A549 (cell line): ENCODE measurements around the gene ACSM5.
"Not testable (repeated sequence)": the region's sequence is repeated elsewhere in the genome, so short reads cannot be mapped to it uniquely, and the experiment has no call there.

Experiments used
- EP300 ChIP-seq, 2 experiments: fragments of >200 bp; sonication (Bioruptor Twin); formaldehyde crosslinking; IDR thresholded peaks; 2 replicates in 1 of 2; 3 replicates in 1 of 2; pipeline ENCODE4 v1.6.1; 2016 to 2017
- TF ChIP-seq, protein P1 (sequence below): fragments of >200 bp; sonication (Bioruptor Twin); formaldehyde crosslinking; IDR thresholded peaks from 3 replicates; pipeline ENCODE4 v1.5.1; 2016

DNA sequence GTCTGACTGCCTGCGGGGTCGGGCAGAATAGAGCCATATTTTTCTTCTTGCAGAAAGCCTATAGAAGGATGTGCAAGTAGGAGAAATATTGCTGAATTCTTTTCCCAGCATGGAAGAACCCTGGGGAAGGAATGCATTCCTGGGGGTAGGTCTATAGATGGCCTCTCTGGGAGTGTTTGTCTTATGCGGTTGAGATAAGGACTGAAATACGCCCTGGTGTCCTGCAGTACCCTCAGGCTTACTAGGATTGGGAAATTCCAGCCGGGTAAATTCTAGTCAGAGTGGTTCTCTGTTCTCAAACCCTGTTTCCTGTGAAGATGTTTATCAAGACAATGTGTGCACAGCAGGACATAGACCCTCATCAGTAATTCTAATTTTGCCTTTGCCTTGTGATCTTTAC is 44.3 kb downstream of the ACSM5 start:
- TF ChIP-seq, protein P1, sequence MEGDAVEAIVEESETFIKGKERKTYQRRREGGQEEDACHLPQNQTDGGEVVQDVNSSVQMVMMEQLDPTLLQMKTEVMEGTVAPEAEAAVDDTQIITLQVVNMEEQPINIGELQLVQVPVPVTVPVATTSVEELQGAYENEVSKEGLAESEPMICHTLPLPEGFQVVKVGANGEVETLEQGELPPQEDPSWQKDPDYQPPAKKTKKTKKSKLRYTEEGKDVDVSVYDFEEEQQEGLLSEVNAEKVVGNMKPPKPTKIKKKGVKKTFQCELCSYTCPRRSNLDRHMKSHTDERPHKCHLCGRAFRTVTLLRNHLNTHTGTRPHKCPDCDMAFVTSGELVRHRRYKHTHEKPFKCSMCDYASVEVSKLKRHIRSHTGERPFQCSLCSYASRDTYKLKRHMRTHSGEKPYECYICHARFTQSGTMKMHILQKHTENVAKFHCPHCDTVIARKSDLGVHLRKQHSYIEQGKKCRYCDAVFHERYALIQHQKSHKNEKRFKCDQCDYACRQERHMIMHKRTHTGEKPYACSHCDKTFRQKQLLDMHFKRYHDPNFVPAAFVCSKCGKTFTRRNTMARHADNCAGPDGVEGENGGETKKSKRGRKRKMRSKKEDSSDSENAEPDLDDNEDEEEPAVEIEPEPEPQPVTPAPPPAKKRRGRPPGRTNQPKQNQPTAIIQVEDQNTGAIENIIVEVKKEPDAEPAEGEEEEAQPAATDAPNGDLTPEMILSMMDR: not testable (repeated sequence)
- not testable (repeated sequence) for TF ChIP-seq EP300 (IDR thresholded peaks at IDR 0.05)
